ENCODE results near the gene TADA2A.

DNA sequence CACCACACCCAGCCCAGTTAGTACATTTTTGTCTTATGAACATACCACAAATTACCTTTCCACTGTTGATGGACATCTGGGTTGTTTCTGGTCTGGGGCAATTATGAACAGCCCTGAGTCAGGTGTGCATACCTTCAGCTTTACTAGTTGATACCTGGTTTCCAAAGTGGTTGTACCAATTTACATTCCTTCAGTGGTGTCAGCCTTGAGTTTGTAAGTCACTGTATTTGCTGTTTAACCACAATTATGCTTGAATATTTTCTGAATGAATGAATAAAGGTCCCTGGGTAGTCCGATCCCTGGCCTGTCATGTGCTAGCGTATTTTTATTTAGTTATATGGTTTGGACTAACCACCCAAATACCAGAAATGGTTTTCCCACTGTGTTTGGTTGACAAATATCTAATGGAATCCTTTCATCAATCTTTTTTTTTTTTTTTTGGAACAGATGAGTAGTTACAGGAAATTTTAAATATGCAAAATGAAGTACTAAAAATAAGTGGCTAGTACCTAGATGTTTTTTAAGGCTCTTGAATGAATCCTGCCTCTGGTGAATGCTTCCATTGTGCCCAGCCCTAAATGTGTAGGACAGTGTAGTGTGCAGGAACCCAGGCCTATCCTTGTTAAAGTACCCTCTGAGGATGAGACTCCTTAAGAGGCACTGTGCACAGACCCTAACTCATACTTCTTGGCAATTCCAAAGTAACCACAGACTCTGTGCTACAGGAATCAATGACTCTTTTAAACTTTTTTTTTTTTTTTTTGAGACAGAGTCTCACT is 86.8 kb downstream of the TADA2A start:
- TF ChIP-seq, protein P1, sequence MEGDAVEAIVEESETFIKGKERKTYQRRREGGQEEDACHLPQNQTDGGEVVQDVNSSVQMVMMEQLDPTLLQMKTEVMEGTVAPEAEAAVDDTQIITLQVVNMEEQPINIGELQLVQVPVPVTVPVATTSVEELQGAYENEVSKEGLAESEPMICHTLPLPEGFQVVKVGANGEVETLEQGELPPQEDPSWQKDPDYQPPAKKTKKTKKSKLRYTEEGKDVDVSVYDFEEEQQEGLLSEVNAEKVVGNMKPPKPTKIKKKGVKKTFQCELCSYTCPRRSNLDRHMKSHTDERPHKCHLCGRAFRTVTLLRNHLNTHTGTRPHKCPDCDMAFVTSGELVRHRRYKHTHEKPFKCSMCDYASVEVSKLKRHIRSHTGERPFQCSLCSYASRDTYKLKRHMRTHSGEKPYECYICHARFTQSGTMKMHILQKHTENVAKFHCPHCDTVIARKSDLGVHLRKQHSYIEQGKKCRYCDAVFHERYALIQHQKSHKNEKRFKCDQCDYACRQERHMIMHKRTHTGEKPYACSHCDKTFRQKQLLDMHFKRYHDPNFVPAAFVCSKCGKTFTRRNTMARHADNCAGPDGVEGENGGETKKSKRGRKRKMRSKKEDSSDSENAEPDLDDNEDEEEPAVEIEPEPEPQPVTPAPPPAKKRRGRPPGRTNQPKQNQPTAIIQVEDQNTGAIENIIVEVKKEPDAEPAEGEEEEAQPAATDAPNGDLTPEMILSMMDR (optimal IDR thresholded peaks at IDR 0.05 in 1 of 3, IDR thresholded peaks at IDR 0.05 in 1 of 3, conservative IDR thresholded peaks at IDR 0.05 in 1 of 3; ENCODE audit: extremely low read depth in 1 of 3, insufficient read depth in 2 of 3, low read length in 3 of 3) = no peak
- no peak for TF ChIP-seq EZH2 (IDR thresholded peaks at IDR 0.05; ENCODE audit: low read length)

All from keratinocyte (primary cell).